ENCODE measurements around the gene YPEL1.
"Not testable (repeated sequence)": the region's sequence is repeated elsewhere in the genome, so short reads cannot be mapped to it uniquely, and the experiment has no call there.

YPEL1 gene

GRCh38 chr22:21681566-21682370 is 53.8 kb downstream of the YPEL1 start:
- no peak for DNase-seq

- peak; percentile 13 for DNase-seq
Observed at GRCh38 chr22:21680830-21681565, 54.6 kb downstream of the YPEL1 start.

GRCh38 chr22:21679383-21679782 is 56.2 kb downstream of the YPEL1 start:
- DNase-seq, result no peak

GRCh38 chr22:21678842-21679241 is 56.8 kb downstream of the YPEL1 start:
- not testable (repeated sequence) for DNase-seq

GRCh38 chr22:21677606-21678443 is 57.8 kb downstream of the YPEL1 start:
- no peak for DNase-seq

- no peak for DNase-seq
Observed at GRCh38 chr22:21674638-21675245, 60.9 kb downstream of the YPEL1 start.

- DNase-seq, result no peak
Observed at GRCh38 chr22:21673534-21674321, 61.9 kb downstream of the YPEL1 start.

- DNase-seq, result no peak
Observed at GRCh38 chr22:21672107-21672629, 63.4 kb downstream of the YPEL1 start.

GRCh38 chr22:21669026-21669425 is 66.6 kb downstream of the YPEL1 start:
- no peak for DNase-seq

GRCh38 chr22:21666786-21667185 is 68.8 kb downstream of the YPEL1 start:
- DNase-seq, result no peak

GRCh38 chr22:21665047-21665851 is 70.3 kb downstream of the YPEL1 start:
- no peak for DNase-seq

- no peak for DNase-seq
Observed at GRCh38 chr22:21663738-21664137, 71.9 kb downstream of the YPEL1 start.

GRCh38 chr22:21661991-21662390 is 73.6 kb downstream of the YPEL1 start:
- no peak for DNase-seq

- DNase-seq, result no peak
Observed at GRCh38 chr22:21660904-21661303, 74.7 kb downstream of the YPEL1 start.

GRCh38 chr22:21659864-21660525 is 75.6 kb downstream of the YPEL1 start:
- no peak for DNase-seq

GRCh38 chr22:21657360-21658032 is 78.1 kb downstream of the YPEL1 start:
- peak; percentile 77 for DNase-seq

- DNase-seq, result no peak
Observed at GRCh38 chr22:21657020-21657359, 78.6 kb downstream of the YPEL1 start.

- no peak for DNase-seq
Observed at GRCh38 chr22:21652547-21653545, 82.7 kb downstream of the YPEL1 start.

Measured in CD4-positive, alpha-beta T cell treated with Interferon gamma for 1 hour (primary cell).